GM23338 (cell line): Measurements from ENCODE around the gene FGGY. TPM values are rescaled to one million over a fixed set of nuclear protein-coding genes. Genes with fewer than 3 reads are reported as not detected.

Source experiments
- ATAC-seq: fragments of 200-7000 bp; cut with Tn5 transposase; 3 replicates; pipeline ENCODE4 v1.9.1; 2020
- DNase-seq: peaks from one replicate; pipeline ENCODE4 v3.0.0-alpha.2; 2015; ENCODE audit warnings: low spot score
- H2AFZ ChIP-seq: fragments of 200-600 bp; sonication (generic); 2 replicates; pipeline ENCODE4 v1.8.0; 2016; ENCODE audit warnings: antibody characterized with exemption, mild to moderate bottlenecking, moderate library complexity
- H3F3A ChIP-seq: fragments of 200-600 bp; sonication (generic); replicated peaks from 2 replicates; pipeline ENCODE4 v1.8.0; 2017; ENCODE audit warnings: antibody characterized with exemption, mixed run types, low read depth
- H3K27ac ChIP-seq: fragments of 200-600 bp; sonication (generic); 2 replicates; pipeline ENCODE4 v1.6.1; 2016; ENCODE audit warnings: low read depth
- H3K27me3 ChIP-seq: fragments of 200-600 bp; sonication (generic); 2 replicates; pipeline ENCODE4 v1.8.0; 2016; ENCODE audit warnings: mild to moderate bottlenecking, mixed run types, moderate library complexity; ENCODE audit not compliant: insufficient read depth
- H3K36me3 ChIP-seq: fragments of 200-600 bp; sonication (generic); 2 replicates; pipeline ENCODE4 v1.8.0; 2016; ENCODE audit warnings: mild to moderate bottlenecking; ENCODE audit not compliant: insufficient read depth
- H3K4me1 ChIP-seq: fragments of 200-600 bp; sonication (generic); 2 replicates; pipeline ENCODE4 v1.8.0; 2016; ENCODE audit warnings: mild to moderate bottlenecking, moderate library complexity; ENCODE audit not compliant: insufficient read depth
- H3K4me2 ChIP-seq: fragments of 200-600 bp; sonication (generic); 2 replicates; pipeline ENCODE4 v1.7.1; 2017; ENCODE audit warnings: mixed run types
- H3K4me3 ChIP-seq: fragments of 200-600 bp; sonication (generic); 2 replicates; pipeline ENCODE4 v1.6.1; 2016; ENCODE audit warnings: mixed run types
- H3K79me2 ChIP-seq: fragments of 200-600 bp; sonication (generic); replicated peaks from 2 replicates; pipeline ENCODE4 v1.8.0; 2017; ENCODE audit warnings: mild to moderate bottlenecking; ENCODE audit not compliant: insufficient read depth
- H3K9me2 ChIP-seq: fragments of 200-600 bp; sonication (generic); 2 replicates; pipeline ENCODE4 v1.8.0; 2017; ENCODE audit not compliant: insufficient read depth
- H4K20me1 ChIP-seq: fragments of 200-600 bp; sonication (generic); replicated peaks from 2 replicates; pipeline ENCODE4 v1.8.0; 2017; ENCODE audit warnings: mild to moderate bottlenecking; ENCODE audit not compliant: insufficient read depth
- H3K27ac Mint-ChIP-seq: 2 replicates; pipeline ENCODE4 v1.8.0; 2020; ENCODE audit warnings: inconsistent platforms, mild to moderate bottlenecking, moderate library complexity, mixed read lengths
- H3K27me3 Mint-ChIP-seq: 3 replicates; pipeline ENCODE4 v1.8.0; 2022; ENCODE audit warnings: low read depth, mild to moderate bottlenecking, moderate library complexity, mixed read lengths, inconsistent platforms; ENCODE audit not compliant: insufficient read depth, poor library complexity
- H3K36me3 Mint-ChIP-seq: 3 replicates; pipeline ENCODE4 v1.8.0; 2021; ENCODE audit warnings: low read depth, mild to moderate bottlenecking, inconsistent platforms, moderate library complexity, mixed read lengths
- H3K4me1 Mint-ChIP-seq: 3 replicates; pipeline ENCODE4 v1.8.0; 2020; ENCODE audit warnings: mild to moderate bottlenecking, inconsistent platforms, mixed read lengths
- H3K4me3 Mint-ChIP-seq: 3 replicates; pipeline ENCODE4 v1.8.0; 2021; ENCODE audit warnings: moderate library complexity, mild to moderate bottlenecking, inconsistent platforms, mixed read lengths
- H3K9me3 Mint-ChIP-seq: 3 replicates; pipeline ENCODE4 v1.8.0; 2020; ENCODE audit warnings: moderate library complexity, mild to moderate bottlenecking, inconsistent platforms, mixed read lengths
- CREB1 ChIP-seq: fragments of 250-450 bp; sonication (Bioruptor Pico); IDR thresholded peaks from 2 replicates; pipeline ENCODE4 v1.5.0; 2020; ENCODE audit warnings: low read depth, mild to moderate bottlenecking, moderate library complexity
- EZH2 ChIP-seq: fragments of 200-600 bp; sonication (generic); IDR thresholded peaks from one replicate; pipeline ENCODE4 v1.8.0; 2017; ENCODE audit warnings: antibody characterized with exemption, mild to moderate bottlenecking, low read depth; ENCODE audit not compliant: unreplicated experiment
- JUNB ChIP-seq: IDR thresholded peaks from one replicate; pipeline ENCODE4 v1.6.1; 2016; ENCODE audit warnings: antibody characterized with exemption; ENCODE audit not compliant: unreplicated experiment
- NANOG ChIP-seq: IDR thresholded peaks from 2 replicates; pipeline ENCODE4 v1.6.1; 2016; ENCODE audit warnings: antibody characterized with exemption, borderline replicate concordance
- POLR2AphosphoS5 ChIP-seq: IDR thresholded peaks from 2 replicates; pipeline ENCODE4 v1.6.1; 2016; ENCODE audit warnings: antibody characterized with exemption, low read depth
- STAT1 ChIP-seq: IDR thresholded peaks from one replicate; pipeline ENCODE4 v1.6.1; 2016; ENCODE audit warnings: antibody characterized with exemption; ENCODE audit not compliant: unreplicated experiment
- ZNF114 ChIP-seq: fragments of 250-450 bp; sonication (Bioruptor Pico); IDR thresholded peaks from 2 replicates; pipeline ENCODE4 v1.5.0; 2020; ENCODE audit warnings: mild to moderate bottlenecking, moderate library complexity
- ZNF331 ChIP-seq: fragments of 250-450 bp; sonication (Bioruptor Pico); IDR thresholded peaks from 2 replicates; pipeline ENCODE4 v1.5.0; 2020; ENCODE audit warnings: low read depth, mild to moderate bottlenecking, moderate library complexity
- polyA plus RNA-seq: library from polyadenylated mRNA; unstranded; fragments of >200 nt; fragmentation: Nextera tagmentation; extraction: Ambion mirVana; gene quantifications from 2 replicates; pipeline ENCODE4 v1.2.1, GENCODE V29; 2016
- total RNA-seq: library from RNA; depleted of rRNA; stranded (reverse); fragments of >200 nt; shearing (Covaris generic); gene quantifications from 2 replicates; pipeline ENCODE4 v1.2.3, GENCODE V29; 2014
- TF ChIP-seq, protein P1 (sequence below): fragments of 250-450 bp; sonication (Bioruptor Pico); IDR thresholded peaks from 2 replicates; pipeline ENCODE4 v1.5.0; 2020; ENCODE audit warnings: mild to moderate bottlenecking, moderate library complexity
- TF ChIP-seq, protein P2 (sequence below): IDR thresholded peaks from 2 replicates; pipeline ENCODE4 v1.6.1; 2016; ENCODE audit warnings: antibody characterized with exemption
- TF ChIP-seq, protein P3 (sequence below), 2 experiments: fragments of 200-600 bp in 1 of 2; sonication (generic) in 1 of 2; conservative IDR thresholded peaks; 2 replicates each; pipeline versions ENCODE4 v1.5.1 to v1.6.1; 2016 to 2017; ENCODE audit warnings: antibody characterized with exemption in 2 of 2, low read depth in 2 of 2, mild to moderate bottlenecking in 2 of 2, moderate library complexity in 1 of 2
- TF ChIP-seq, protein P4 (sequence below): IDR thresholded peaks from one replicate; pipeline ENCODE4 v1.6.1; 2018; ENCODE audit warnings: antibody characterized with exemption; ENCODE audit not compliant: unreplicated experiment

FGGY gene
- total and polyA plus RNA-seq, 2 experiments from 2014 or later = 10.9 to 21.4 TPM

DNA sequence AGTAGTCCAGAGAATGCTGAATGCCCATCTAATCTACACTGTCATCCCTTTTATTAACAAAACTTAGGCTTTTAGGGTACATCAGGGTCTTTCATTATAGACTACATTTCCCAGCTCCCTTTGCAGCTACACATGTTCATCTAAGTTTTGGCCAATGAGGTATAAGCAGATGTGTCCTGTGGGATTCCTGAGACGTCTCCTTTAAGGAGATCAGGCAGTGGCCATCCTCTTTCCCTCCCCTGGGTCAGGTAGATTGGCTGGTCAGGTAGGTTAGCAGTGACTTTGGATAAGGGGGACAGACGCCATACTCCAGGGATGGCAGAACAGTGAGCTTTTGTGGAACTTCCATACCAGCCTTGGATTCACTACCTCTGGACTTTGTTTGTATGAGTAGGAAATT is 188.3 kb downstream of the FGGY start (continued):
- TF ChIP-seq, protein P1, sequence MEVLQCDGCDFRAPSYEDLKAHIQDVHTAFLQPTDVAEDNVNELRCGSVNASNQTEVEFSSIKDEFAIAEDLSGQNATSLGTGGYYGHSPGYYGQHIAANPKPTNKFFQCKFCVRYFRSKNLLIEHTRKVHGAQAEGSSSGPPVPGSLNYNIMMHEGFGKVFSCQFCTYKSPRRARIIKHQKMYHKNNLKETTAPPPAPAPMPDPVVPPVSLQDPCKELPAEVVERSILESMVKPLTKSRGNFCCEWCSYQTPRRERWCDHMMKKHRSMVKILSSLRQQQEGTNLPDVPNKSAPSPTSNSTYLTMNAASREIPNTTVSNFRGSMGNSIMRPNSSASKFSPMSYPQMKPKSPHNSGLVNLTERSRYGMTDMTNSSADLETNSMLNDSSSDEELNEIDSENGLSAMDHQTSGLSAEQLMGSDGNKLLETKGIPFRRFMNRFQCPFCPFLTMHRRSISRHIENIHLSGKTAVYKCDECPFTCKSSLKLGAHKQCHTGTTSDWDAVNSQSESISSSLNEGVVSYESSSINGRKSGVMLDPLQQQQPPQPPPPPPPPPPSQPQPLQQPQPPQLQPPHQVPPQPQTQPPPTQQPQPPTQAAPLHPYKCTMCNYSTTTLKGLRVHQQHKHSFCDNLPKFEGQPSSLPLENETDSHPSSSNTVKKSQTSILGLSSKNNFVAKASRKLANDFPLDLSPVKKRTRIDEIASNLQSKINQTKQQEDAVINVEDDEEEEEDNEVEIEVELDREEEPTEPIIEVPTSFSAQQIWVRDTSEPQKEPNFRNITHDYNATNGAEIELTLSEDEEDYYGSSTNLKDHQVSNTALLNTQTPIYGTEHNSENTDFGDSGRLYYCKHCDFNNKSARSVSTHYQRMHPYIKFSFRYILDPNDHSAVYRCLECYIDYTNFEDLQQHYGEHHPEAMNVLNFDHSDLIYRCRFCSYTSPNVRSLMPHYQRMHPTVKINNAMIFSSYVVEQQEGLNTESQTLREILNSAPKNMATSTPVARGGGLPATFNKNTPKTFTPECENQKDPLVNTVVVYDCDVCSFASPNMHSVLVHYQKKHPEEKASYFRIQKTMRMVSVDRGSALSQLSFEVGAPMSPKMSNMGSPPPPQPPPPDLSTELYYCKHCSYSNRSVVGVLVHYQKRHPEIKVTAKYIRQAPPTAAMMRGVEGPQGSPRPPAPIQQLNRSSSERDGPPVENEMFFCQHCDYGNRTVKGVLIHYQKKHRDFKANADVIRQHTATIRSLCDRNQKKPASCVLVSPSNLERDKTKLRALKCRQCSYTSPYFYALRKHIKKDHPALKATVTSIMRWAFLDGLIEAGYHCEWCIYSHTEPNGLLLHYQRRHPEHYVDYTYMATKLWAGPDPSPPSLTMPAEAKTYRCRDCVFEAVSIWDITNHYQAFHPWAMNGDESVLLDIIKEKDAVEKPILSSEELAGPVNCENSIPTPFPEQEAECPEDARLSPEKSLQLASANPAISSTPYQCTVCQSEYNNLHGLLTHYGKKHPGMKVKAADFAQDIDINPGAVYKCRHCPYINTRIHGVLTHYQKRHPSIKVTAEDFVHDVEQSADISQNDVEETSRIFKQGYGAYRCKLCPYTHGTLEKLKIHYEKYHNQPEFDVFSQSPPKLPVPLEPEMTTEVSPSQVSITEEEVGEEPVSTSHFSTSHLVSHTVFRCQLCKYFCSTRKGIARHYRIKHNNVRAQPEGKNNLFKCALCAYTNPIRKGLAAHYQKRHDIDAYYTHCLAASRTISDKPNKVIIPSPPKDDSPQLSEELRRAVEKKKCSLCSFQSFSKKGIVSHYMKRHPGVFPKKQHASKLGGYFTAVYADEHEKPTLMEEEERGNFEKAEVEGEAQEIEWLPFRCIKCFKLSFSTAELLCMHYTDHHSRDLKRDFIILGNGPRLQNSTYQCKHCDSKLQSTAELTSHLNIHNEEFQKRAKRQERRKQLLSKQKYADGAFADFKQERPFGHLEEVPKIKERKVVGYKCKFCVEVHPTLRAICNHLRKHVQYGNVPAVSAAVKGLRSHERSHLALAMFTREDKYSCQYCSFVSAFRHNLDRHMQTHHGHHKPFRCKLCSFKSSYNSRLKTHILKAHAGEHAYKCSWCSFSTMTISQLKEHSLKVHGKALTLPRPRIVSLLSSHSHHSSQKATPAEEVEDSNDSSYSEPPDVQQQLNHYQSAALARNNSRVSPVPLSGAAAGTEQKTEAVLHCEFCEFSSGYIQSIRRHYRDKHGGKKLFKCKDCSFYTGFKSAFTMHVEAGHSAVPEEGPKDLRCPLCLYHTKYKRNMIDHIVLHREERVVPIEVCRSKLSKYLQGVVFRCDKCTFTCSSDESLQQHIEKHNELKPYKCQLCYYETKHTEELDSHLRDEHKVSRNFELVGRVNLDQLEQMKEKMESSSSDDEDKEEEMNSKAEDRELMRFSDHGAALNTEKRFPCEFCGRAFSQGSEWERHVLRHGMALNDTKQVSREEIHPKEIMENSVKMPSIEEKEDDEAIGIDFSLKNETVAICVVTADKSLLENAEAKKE (CRISPR knock-in tag) = no peak
- TF ChIP-seq, protein P2, sequence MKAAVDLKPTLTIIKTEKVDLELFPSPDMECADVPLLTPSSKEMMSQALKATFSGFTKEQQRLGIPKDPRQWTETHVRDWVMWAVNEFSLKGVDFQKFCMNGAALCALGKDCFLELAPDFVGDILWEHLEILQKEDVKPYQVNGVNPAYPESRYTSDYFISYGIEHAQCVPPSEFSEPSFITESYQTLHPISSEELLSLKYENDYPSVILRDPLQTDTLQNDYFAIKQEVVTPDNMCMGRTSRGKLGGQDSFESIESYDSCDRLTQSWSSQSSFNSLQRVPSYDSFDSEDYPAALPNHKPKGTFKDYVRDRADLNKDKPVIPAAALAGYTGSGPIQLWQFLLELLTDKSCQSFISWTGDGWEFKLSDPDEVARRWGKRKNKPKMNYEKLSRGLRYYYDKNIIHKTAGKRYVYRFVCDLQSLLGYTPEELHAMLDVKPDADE = no peak

DNA sequence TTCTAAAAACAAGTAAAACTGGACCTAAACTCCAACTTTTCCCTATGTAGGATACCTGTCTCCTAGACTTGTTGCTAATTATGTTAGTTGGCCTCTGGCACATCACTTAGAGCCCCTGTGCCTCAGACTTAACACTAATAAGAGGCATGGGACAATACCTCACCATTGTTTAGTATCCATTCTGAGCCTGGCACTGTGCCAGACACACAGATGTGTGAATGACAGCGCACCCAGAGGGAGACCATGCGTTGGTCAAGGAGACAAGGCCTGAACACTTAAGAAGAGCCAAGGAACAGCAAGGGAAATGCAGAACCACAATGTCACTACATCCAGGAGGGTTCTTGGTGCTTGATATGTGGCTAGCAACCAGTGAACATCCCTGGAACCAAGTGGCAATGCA is 189.1 kb downstream of the FGGY start:
- Mint-ChIP-seq H3K27me3 (no peaks in the 10 kb centered on the region), H3K27ac (no peak overlapping the region), H3K4me1 (no peaks in the 10 kb centered on the region), H3K4me3 (no peak overlapping the region), H3K36me3 (no peaks in the 10 kb centered on the region), H3K9me3 (no peaks in the 10 kb centered on the region)
- no peak for TF ChIP-seq CREB1
- no peak for TF ChIP-seq ZNF331 (CRISPR knock-in tag)
- TF ChIP-seq JUNB = no peak
- TF ChIP-seq STAT1 = no peak
- no peak for TF ChIP-seq POLR2AphosphoS5
- TF ChIP-seq NANOG = no peak
- TF ChIP-seq EZH2 = no peak
- TF ChIP-seq, protein P2 = no peak
- no peak for TF ChIP-seq ZNF114 (CRISPR knock-in tag)
- TF ChIP-seq, protein P3, sequence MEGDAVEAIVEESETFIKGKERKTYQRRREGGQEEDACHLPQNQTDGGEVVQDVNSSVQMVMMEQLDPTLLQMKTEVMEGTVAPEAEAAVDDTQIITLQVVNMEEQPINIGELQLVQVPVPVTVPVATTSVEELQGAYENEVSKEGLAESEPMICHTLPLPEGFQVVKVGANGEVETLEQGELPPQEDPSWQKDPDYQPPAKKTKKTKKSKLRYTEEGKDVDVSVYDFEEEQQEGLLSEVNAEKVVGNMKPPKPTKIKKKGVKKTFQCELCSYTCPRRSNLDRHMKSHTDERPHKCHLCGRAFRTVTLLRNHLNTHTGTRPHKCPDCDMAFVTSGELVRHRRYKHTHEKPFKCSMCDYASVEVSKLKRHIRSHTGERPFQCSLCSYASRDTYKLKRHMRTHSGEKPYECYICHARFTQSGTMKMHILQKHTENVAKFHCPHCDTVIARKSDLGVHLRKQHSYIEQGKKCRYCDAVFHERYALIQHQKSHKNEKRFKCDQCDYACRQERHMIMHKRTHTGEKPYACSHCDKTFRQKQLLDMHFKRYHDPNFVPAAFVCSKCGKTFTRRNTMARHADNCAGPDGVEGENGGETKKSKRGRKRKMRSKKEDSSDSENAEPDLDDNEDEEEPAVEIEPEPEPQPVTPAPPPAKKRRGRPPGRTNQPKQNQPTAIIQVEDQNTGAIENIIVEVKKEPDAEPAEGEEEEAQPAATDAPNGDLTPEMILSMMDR (conservative IDR thresholded peaks at IDR 0.05; ENCODE audit: low read depth in 2 of 2) = no peak
- TF ChIP-seq, protein P4, sequence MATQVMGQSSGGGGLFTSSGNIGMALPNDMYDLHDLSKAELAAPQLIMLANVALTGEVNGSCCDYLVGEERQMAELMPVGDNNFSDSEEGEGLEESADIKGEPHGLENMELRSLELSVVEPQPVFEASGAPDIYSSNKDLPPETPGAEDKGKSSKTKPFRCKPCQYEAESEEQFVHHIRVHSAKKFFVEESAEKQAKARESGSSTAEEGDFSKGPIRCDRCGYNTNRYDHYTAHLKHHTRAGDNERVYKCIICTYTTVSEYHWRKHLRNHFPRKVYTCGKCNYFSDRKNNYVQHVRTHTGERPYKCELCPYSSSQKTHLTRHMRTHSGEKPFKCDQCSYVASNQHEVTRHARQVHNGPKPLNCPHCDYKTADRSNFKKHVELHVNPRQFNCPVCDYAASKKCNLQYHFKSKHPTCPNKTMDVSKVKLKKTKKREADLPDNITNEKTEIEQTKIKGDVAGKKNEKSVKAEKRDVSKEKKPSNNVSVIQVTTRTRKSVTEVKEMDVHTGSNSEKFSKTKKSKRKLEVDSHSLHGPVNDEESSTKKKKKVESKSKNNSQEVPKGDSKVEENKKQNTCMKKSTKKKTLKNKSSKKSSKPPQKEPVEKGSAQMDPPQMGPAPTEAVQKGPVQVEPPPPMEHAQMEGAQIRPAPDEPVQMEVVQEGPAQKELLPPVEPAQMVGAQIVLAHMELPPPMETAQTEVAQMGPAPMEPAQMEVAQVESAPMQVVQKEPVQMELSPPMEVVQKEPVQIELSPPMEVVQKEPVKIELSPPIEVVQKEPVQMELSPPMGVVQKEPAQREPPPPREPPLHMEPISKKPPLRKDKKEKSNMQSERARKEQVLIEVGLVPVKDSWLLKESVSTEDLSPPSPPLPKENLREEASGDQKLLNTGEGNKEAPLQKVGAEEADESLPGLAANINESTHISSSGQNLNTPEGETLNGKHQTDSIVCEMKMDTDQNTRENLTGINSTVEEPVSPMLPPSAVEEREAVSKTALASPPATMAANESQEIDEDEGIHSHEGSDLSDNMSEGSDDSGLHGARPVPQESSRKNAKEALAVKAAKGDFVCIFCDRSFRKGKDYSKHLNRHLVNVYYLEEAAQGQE = no peak
- ATAC-seq = no peak
- H2AFZ ChIP-seq = no peak overlapping the region
- H3K27me3 ChIP-seq = no peaks in the 10 kb centered on the region
- no peaks in the 10 kb centered on the region for H3K4me1 ChIP-seq
- DNase-seq = no peak
- no peaks in the 10 kb centered on the region for H3K9me2 ChIP-seq
- no peaks in the 10 kb centered on the region for H3F3A ChIP-seq
- no peak overlapping the region for H3K27ac ChIP-seq
- H3K4me2 ChIP-seq = no peak overlapping the region
- H3K79me2 ChIP-seq = no peaks in the 10 kb centered on the region
- H3K4me3 ChIP-seq = no peak overlapping the region
- no peaks in the 10 kb centered on the region for H4K20me1 ChIP-seq
- H3K36me3 ChIP-seq = no peaks in the 10 kb centered on the region
